Measurements from ENCODE around the gene GOLGA1.
A peak's percentile ranks its signal among the peaks of the same experiment; 100 is the strongest.

GOLGA1 gene

DNA sequence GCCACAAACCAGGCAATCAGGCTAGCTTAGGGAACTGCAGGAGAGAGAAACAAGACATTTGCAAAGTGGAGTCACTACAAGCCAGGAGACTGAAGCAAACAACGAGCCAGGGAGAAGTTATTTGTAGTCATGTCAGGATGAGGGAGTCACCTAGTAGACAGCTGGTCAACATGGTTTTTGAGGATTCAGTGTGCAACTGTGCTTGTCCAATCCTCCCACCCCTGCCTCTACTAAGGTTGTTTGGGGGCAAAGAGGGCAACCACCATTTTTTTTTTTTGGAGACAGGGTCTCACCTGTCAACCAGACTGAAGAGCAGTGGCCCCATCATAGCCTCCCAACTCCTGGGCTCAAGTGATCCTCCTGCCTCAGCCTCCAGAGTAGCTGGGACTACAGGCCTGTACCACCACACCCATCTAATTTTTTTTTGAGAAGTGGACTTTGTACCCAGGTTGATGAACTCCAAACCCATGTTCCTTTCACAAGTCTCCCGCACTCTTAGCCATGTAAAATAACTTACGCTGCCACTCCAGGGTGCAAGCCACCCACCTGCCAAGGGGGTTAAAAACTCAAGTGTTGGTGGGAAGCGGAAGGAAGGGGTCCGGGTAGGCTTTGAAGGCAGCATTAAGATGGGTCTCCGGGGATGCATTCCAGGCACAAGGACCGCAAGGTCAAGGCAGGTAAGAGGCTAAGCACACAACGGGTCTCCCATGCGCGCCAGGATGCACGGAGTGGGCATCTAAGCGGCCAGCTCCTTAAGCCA is 80.1 kb downstream of the GOLGA1 start:
- TF ChIP-seq GABPA (IDR thresholded peaks at IDR 0.05; ENCODE audit: low read depth) (no peak), SPI1 (IDR thresholded peaks at IDR 0.05; ENCODE audit: borderline replicate concordance, low read depth) (no peak), POLR2AphosphoS5 (IDR thresholded peaks at IDR 0.05; ENCODE audit: low read depth) (no peak)
- TF ChIP-seq, protein P1, sequence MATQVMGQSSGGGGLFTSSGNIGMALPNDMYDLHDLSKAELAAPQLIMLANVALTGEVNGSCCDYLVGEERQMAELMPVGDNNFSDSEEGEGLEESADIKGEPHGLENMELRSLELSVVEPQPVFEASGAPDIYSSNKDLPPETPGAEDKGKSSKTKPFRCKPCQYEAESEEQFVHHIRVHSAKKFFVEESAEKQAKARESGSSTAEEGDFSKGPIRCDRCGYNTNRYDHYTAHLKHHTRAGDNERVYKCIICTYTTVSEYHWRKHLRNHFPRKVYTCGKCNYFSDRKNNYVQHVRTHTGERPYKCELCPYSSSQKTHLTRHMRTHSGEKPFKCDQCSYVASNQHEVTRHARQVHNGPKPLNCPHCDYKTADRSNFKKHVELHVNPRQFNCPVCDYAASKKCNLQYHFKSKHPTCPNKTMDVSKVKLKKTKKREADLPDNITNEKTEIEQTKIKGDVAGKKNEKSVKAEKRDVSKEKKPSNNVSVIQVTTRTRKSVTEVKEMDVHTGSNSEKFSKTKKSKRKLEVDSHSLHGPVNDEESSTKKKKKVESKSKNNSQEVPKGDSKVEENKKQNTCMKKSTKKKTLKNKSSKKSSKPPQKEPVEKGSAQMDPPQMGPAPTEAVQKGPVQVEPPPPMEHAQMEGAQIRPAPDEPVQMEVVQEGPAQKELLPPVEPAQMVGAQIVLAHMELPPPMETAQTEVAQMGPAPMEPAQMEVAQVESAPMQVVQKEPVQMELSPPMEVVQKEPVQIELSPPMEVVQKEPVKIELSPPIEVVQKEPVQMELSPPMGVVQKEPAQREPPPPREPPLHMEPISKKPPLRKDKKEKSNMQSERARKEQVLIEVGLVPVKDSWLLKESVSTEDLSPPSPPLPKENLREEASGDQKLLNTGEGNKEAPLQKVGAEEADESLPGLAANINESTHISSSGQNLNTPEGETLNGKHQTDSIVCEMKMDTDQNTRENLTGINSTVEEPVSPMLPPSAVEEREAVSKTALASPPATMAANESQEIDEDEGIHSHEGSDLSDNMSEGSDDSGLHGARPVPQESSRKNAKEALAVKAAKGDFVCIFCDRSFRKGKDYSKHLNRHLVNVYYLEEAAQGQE (IDR thresholded peaks at IDR 0.05; ENCODE audit: insufficient replicate concordance, low read depth): no peak
- TF ChIP-seq, protein P2, sequence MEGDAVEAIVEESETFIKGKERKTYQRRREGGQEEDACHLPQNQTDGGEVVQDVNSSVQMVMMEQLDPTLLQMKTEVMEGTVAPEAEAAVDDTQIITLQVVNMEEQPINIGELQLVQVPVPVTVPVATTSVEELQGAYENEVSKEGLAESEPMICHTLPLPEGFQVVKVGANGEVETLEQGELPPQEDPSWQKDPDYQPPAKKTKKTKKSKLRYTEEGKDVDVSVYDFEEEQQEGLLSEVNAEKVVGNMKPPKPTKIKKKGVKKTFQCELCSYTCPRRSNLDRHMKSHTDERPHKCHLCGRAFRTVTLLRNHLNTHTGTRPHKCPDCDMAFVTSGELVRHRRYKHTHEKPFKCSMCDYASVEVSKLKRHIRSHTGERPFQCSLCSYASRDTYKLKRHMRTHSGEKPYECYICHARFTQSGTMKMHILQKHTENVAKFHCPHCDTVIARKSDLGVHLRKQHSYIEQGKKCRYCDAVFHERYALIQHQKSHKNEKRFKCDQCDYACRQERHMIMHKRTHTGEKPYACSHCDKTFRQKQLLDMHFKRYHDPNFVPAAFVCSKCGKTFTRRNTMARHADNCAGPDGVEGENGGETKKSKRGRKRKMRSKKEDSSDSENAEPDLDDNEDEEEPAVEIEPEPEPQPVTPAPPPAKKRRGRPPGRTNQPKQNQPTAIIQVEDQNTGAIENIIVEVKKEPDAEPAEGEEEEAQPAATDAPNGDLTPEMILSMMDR (IDR thresholded peaks at IDR 0.05; ENCODE audit: insufficient read depth, low read length): no peak

DNA sequence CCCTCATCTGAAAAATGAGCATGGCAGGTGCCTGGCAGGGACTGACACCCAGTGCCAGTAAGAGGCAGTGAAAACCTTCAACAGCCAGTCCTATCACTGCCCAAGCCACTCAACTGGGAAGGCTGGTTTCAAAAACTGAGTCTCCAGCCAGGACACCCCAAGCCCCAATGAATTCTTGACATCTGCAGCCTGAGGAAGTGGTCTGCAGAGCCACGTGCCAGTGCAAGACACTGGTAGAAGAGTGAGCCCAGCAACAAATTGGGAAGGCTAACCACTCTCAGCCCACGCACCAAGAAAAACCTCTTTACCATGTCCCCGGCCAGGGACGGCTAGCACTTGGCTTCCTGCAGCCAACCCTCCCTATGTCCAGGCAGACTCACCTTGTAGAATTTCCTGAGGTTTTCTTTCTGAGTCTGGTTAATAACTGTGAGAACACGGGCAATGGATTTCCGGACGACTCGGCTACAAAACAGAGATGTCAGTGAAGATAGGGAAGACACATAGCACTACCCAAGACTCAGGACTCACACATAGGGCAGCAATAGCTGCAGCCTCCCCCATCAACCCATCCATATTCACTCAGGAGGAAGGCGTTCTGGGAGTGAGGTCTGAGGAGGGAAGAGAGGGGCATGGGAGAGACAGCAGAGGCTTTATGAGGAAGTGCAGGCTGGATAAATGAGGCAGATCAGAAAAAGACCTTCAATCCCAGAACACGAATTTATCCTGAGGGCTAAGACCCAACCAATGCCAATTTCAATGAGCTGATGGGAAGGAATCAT is 80.9 kb downstream of the GOLGA1 start:
- Histone ChIP-seq H3K27me3 (ENCODE audit: insufficient read depth, poor library complexity, severe bottlenecking) (no peaks in the 10 kb centered on the region), H3K27ac (replicated peaks) (peak overlapping the region; percentile 98), H3K4me3 (replicated peaks; ENCODE audit: insufficient read depth, low read length) (peak overlapping the region; percentile 71)
- DNase-seq (ENCODE audit: low read depth in 1 of 2, low spot score in 1 of 2): peak in 1 of 2 experiments; percentile 37
- TF ChIP-seq GABPA (IDR thresholded peaks at IDR 0.05; ENCODE audit: low read depth) (no peak), SPI1 (IDR thresholded peaks at IDR 0.05; ENCODE audit: borderline replicate concordance, low read depth) (peak; percentile 77; the same call in 1 of the 2 replicates), POLR2AphosphoS5 (IDR thresholded peaks at IDR 0.05; ENCODE audit: low read depth) (peak; percentile 40; the same call in 1 of the 2 replicates)
- TF ChIP-seq, protein P2 (IDR thresholded peaks at IDR 0.05; ENCODE audit: insufficient read depth, low read length): no peak

More for the DNA sequence above, 80.1 kb downstream of the GOLGA1 start:
- H3K4me3 ChIP-seq (replicated peaks; ENCODE audit: insufficient read depth, low read length): peak overlapping the region; percentile 71
- peak overlapping the region; percentile 98 for H3K27ac ChIP-seq (replicated peaks)
- H3K27me3 ChIP-seq (ENCODE audit: insufficient read depth, poor library complexity, severe bottlenecking): no peaks in the 10 kb centered on the region
- no peak for DNase-seq (ENCODE audit: low read depth in 1 of 2, low spot score in 1 of 2)

DNA sequence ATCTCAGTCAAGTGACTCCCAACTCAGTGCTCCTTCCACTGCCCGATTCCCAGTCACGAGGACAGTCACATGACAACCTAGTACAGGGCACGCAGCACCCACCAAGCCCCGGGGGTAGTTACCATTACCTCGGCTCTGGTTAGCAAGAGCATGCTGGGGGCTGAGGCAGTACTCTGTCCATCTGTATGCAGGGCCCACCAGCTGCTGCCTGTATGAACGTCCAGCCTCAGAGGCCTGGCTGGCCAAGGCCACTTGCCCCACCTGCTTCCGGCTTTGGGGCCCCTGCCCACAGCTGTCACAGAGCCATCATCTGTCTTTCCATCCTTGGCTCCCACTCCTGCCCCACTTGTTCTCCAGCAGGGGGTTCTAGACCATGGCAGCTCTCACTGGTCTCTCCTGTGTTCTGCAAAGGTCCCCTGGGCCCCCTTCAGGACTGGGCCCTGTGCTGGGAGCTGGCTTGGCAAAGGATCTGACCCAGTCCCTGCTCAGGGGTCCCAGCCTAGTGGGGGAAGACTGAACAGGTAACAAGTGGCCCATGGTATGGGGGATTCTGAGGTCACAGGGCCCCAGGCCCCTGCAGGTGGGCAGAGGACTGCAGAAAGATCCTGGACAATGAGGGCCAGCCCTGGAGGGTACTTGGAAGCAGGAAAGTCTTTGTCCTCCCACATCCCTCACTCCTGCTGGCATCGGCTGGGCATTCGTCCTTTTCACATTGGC is 82.4 kb downstream of the GOLGA1 start:
- peak overlapping the region; percentile 2; the same call in 1 of the 2 replicates for H3K27ac ChIP-seq (replicated peaks)
- H3K27me3 ChIP-seq (ENCODE audit: insufficient read depth, poor library complexity, severe bottlenecking): no peaks in the 10 kb centered on the region
- no peak overlapping the region for H3K4me3 ChIP-seq (replicated peaks; ENCODE audit: insufficient read depth, low read length)
- peak; percentile 18; the same call in 1 of the 2 replicates for TF ChIP-seq POLR2AphosphoS5 (IDR thresholded peaks at IDR 0.05; ENCODE audit: low read depth)
- no peak for TF ChIP-seq GABPA (IDR thresholded peaks at IDR 0.05; ENCODE audit: low read depth)
- DNase-seq (ENCODE audit: low read depth in 1 of 2, low spot score in 1 of 2): no peak

DNA sequence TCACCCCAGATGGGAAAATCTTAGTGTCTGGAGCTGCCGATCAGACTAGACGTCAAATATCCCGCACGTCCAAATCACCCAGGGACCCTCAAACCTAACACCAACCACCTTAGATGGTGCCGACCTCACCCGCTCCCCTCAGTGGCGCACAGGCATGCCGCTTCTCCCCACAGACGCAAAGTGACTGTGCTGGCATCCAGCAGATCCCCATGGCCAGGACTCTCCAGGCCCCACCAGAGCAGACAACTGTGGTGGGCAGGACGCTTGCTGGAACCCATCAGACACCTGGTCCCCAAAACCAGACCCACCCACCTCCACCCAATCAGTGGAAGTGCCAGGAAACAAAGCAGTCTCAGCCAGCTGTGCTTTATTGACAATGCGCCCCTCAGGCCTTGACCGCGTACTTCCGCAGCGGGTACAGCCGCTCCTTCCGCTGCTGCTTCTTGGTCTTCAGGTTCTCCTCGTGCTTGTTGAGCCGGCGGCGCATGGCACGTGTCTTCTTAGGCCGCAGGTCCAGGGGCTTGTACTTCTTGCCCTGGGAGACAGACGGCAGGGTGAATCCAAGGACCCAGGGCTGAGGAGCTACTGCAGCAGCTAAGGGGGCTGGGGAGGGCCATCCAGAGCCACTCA is 83.2 kb downstream of the GOLGA1 start:
- TF ChIP-seq POLR2AphosphoS5 (IDR thresholded peaks at IDR 0.05; ENCODE audit: low read depth): peak; percentile 51; the same call in 1 of the 2 replicates
- TF ChIP-seq, protein P2 (IDR thresholded peaks at IDR 0.05; ENCODE audit: insufficient read depth, low read length): no peak
- DNase-seq (ENCODE audit: low read depth in 1 of 2, low spot score in 1 of 2): peak in 1 of 2 experiments; percentile 44
- no peaks in the 10 kb centered on the region for H3K27me3 ChIP-seq (ENCODE audit: insufficient read depth, poor library complexity, severe bottlenecking)
- H3K27ac ChIP-seq (replicated peaks): no peak overlapping the region; the same call in 1 of the 2 replicates
- H3K4me3 ChIP-seq (replicated peaks; ENCODE audit: insufficient read depth, low read length): no peak overlapping the region

Data from HL-60 (cell line).